Activated T-cell treated with anti-CD3 and anti-CD28 coated beads for 24 hours (primary cell): ENCODE measurements around the gene HMGCS1.
"Not testable (repeated sequence)": the region's sequence is repeated elsewhere in the genome, so short reads cannot be mapped to it uniquely, and the experiment has no call there.

Experiments used
- DNase-seq: peaks from one replicate; pipeline ENCODE4 v3.0.0-alpha.2; 2020; ENCODE audit warnings: low read depth

HMGCS1 gene

DNA sequence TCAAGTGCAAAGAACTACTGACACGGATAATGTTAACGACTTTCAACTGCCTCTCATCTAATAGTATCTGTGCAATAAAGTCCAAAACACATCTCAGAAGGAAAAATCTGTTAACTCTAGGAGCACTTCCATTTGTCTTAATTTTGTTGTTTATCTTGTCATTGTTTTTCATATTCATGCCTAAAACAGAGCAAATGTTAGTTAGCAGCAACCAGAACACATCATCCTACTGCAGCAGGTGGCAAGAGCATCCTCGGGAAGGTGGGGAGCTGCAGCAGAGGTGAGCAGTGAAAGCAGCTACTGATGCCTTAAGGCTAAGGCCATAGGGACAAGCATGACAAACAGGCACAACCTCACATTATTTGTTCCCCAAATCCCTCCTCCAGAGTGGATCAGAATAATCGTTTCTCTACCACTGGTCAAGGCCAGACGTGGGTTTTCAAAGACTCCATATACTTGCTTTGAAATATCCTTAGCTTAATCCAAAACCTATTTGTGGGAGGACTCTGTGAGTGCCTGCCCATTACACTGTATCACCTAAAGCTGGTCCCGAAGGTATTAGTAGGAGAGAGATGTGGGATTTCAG, 1.0 kb downstream of the HMGCS1 start:
- DNase-seq = no peak

DNA sequence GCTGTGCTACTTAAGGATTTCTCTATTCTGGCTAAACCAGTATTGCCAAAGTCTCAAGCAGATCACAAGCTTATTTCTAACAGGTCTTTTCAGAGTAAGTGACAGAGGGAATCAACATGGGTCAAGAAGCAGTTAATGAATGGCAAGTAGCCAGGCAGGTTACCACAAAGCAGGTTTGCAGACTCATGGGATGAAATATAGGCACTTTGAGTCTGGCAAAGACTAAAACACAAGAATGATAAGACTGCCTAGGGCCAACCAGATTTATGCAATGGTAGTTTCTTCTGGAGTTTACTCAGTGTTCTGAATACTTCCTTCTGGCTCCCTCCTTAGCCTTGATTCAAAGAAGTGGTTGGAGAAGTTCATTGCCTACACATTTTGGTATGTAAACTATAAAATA, 3.6 kb downstream of the HMGCS1 start:
- no peak for DNase-seq

DNA sequence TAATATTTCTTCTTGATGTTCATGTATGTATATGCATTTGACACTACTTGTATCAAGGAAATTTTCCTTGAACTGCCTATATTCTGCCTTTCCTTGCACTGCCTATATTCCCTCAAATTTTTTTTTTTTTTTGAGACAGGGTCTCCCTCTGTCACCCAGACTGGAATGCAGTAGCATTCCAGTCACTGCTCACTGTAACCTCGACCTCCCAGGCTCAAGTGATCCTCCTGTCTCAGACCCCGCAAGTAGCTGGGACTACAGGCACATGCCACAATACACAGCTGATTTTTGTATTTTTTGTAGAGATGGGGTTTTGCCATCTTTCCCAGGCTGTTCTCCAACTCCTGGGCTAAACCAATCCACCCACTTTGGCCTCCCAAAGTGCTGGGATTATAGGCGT, 4.1 kb downstream of the HMGCS1 start:
- DNase-seq = no peak

DNA sequence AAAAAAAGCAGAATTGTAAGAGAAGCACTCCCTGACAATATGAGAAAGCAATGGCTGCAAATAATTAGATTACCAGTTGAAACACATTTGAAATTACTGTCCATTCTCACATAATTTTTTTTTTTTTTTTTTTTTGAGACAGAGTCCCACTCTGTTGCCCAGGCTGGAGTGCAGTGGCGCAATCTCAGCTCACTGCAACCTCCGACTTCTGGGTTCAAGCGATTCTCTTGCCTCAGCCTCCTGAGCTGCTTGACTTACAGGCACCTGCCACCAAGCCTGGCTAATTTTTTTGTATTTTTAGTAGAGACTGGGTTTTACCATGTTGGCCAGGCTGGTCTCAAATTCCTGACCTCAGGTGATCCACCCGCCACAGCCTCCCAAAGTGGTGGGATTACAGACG, 6.3 kb downstream of the HMGCS1 start:
- not testable (repeated sequence) for DNase-seq

DNA sequence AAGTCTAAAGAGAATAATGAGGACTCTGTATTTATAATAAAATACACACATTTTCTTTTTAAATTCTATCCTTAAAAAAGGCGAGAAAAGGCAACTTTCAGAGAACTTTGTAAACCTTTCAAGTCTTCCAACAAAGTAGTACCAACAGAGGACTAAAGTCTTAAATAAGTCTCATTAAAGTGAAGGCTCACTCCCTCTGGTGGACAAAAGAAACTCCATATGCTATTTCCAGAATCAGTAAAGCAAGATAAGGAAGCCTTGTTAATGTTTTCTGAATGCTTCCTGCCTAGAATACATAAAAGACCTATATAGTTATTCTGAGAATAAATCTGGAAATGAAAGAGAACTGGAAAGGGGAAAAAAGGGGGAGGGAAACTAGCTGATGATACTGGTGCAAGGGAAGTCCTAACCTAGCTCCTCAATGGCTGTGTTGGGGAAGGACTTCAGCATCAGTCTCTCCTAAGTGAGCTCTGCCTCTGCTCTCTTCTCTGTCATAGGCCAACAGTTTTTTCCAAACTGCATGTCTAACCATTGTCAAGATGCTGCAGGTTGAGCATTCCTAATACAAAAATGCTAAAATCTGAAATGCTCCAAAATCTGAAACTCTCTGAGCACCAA, 7.2 kb downstream of the HMGCS1 start:
- DNase-seq = no peak

DNA sequence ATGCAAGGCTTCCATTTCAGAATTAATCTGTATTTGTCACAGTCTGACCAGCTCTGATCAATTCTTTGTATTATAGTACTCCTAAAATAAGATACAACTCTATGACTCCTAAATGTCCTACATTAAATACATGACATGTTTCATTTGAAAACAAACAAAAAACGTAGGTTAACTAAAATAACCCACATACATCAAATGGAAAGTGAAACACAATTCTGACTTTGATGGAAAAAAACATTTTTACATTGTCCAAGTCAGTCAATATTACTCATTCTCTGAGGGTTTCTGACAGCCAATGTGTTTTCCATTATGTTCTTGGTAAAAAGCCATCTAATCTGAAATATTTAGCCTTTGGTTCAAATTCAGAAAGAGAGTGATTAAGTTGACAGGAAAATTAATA, 8.7 kb downstream of the HMGCS1 start:
- DNase-seq = no peak

DNA sequence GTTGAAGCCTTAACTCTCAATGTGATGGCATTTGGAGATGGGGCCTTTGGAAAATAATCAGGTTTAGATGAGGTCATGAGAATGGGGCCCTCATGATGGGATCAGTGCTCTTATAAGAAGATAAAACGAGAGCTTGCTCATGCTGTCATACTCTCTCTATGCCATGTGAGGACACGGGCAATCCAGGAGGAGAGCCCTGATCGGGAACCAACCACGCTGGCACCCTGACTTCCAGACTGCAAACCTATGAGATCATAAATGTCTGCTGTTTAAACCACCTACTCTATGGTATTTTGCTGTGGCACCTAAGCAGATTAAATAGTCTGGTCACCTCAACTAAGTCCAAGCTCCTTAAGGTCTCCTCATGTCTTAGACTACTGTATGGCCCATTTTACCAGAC, 10.0 kb downstream of the HMGCS1 start:
- no peak for DNase-seq

DNA sequence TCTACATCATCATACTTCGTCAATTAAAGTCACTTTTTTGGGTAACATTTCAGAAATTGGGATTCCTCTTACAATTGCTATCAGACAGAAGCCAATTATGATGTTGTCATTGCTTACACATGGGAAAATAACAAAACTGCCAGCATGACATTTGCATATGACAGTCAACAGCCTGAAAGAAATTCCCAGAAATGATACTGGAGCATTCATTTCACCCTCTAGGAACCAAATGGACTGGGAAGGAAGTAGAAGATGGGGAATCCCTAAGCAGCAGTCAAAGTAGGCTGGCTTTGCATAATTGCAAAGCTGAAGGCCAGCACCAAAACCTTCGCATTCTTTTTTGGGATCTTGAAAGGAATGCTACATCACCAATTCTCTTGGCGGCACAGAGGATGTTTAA, 10.7 kb downstream of the HMGCS1 start:
- DNase-seq = no peak

DNA sequence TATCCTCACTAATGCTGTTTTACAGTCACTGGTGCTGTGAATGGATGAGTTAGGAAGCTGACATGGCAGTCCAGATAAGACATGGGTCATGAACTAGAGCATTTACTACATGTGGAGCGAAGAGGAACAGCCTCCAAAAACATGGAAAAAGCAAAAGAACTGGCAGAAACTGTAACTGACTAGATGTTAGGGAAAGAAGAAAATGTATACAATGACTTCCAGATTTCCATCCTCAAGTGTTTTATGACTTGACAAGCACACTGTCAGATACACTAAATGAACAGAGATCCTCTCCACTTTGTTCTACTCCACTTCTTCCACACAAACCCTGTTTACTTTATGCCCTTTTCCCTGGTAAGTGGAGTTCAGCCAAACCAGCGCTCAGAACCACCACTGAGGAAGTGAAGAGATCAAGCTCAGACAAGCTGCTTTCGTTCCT, 11.5 kb downstream of the HMGCS1 start:
- no peak for DNase-seq

DNA sequence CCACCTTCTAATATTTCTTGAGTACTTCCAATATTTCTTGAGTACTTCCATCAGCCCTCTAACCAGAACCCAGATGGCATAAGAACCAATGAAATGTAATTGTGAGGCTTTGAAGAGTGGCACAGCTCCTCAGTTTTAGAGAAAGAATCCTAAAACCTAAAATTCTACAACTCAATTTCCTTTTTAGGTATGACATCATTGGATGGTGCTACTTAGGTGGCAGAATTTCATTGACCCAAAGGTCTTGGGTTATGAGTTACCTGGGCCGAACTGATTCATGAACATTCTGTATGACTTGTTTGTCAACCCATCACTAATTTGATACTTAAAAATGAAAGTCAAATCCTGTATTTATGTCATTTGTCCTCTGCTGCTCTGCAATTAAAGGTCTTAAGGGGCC, 13.1 kb downstream of the HMGCS1 start:
- DNase-seq = no peak

DNA sequence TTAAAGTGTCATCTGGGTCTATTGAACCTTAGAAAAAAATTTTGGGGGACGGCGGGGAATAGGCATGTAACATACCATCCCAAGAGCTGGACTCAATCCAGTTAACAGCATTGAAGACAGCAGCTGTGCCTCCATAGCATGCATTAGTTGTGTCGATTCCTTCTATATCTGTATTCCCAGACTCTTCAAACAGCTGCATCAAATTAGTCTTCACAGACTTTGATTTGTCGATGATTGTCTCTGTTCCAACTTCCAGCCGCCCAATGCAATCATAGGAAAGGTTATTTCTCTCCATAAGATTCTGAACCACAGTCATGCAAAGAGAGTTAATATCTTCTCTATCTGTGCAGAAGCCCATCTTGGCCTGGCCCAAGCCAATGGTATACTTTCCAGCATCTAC, 14.8 kb downstream of the HMGCS1 start:
- no peak for DNase-seq

DNA sequence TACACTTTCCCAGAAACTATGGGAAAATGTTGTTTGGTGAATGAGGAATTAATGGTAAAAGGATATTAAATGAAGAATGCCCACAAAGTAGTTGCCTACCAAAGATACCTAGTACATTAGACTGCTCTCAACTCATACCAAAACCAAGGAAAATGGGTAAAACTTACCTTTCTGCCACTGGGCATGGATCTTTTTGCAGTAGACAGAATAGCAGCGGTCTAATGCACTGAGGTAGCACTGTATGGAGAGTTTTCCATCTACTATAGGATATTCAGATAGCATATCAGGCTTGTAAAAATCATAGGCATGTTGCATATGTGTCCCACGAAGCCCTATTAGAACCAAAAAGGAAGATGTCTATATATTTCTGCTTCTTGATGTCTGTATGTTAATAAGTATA, 16.4 kb downstream of the HMGCS1 start:
- DNase-seq = no peak

DNA sequence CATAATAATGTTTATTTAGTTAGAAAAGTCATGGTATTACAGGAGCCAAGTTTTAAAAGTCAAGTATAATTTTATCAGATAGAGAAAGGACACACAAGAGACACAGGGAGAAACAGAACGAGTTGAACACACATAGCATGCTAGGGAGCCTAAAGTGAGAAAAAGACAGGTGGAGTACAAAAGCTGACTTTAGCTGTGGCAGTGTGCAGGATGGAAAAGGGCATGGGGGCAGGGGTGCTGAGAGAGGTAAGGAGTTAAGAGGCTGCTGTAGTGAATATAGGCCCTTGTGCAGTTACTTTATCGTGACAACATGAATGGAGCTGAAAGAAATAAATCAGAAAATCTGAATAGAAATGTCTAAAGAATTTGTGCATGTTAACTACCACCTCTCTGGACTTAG, 18.0 kb downstream of the HMGCS1 start:
- DNase-seq = no peak

DNA sequence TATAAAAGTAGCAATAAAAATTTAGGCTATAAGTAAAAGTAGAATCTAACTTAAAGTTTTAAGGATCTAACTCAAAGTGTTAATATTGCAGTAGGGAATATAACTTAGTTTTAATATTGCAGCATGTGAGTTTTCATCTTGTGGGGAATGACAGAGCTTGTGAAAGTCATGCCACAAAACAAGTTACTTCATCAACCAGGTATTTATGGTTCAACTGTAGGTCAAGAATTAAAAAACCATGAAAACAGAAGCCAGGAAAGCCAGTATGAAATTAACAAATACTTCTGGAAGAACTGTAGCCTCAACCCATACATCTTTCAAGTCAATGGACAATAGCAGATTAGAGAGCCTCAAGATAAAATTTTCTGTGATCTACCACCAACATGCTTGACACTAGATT, 19.0 kb downstream of the HMGCS1 start:
- DNase-seq = no peak

DNA sequence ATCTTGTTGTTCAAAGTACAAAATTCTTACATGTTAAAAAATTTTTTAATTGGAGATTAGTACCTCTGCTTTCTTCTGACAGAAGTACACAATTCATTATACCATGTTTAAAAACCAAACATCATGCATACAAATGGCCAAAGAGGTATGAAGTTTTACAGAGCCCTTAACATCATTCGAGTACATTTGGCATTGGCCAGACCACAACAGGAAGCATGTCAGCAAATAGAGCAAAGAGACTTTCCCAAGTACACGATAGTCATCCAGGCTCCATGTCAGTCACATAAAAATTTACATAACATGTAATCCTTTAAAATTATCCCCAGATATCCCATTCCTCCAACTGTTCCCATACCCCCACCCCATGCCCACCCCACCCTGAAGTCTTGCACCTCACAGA, 22.5 kb downstream of the HMGCS1 start:
- DNase-seq = no peak

DNA sequence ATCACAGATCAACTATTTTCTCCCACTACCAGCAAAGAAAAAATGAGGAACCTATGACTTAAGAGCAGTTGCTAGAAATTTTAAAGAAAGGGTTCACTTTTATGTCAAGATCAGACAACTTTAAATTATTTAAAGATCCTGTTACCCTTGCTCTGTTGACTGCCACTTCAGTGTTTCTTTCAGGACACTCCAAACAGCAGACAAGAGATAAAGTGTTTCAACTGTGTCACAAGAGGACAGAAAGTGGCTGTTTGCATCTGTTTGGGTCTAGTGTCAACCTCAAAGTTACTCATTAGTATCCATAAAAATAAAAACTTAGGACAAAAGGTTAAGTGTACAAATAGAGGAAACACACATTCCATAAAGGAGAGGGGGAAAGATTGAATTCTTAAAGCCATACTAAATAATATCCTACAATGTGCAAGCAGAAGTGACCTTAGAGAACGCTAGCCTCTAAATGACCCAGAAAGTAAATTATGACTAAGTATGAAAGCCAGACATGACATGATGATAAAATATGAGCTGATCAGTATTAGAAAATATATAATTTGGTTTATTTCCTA, 24.9 kb downstream of the HMGCS1 start:
- no peak for DNase-seq

DNA sequence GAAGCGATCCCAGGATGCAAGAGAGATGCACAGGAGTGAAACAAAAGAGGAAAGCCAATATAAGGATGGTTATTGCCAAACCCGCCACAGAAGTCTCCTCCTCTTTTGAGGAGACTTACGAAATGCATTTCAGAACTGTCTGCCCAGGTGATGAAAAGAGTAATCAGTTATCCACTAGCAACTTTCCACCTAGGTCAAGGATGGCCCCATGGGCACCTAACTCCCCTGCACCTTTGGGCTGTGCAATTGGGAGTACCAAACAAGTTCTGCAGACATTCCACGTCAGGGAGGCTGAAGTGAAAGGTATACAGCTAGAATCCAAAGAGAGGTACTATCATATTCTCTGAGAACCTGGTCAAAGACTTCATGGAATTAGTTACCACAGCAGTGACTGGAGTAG, 25.7 kb downstream of the HMGCS1 start:
- no peak for DNase-seq

DNA sequence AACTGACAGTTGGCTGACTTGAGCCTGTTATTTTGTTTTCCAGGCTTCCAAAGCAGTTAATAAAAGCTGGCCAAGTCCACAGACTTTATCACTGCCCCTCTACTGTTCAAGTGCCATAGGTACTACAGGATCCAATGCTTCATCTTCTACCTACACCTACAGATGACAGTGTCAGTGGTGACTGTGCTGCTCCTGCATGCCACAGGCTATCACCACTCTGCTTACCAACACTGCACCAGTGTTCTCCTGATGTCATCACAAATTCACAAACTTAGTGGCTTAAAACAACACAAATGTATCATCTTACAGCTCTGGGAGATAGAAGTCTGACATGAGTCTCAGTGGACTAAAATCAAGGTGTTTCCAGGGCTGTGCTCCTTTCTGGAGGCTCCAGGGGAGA, 26.6 kb downstream of the HMGCS1 start:
- no peak for DNase-seq

DNA sequence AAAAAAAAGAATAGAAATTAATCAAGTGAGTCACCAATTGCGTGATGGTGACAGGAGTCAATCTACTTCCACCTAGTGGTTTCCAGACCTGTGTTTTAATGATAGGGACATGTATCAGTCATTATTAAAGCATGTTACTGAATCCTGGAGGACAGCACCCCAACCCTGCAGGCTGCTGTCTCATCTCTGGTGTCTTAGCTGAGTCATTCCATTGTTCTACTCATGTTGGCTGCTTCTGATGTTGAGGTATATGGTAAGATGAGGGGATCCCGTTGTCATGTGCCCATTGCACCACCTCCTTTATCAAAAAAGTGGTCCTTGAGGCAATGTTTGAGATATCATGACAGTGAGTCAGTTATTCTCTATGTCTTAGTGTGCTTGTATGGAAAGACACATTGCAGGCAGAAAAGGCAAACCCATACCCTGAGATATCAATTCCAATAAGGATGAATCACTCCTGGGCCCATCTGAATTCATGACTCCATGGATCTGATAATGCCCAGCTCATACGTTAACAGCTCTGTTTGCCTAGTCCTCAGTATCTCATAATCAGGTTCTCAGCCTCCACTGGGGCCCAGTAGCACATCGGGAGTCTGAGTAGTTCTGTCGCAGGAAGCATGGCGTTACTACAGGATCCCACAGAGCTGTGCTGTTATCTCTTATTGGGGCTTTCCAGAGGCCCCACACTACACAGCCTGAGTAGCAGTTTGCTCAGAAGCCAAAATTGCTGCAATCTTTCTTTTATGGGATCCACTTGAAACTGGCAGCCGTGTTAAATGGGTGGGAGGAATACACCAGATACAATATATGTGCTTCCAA, 31.2 kb downstream of the HMGCS1 start:
- no peak for DNase-seq

DNA sequence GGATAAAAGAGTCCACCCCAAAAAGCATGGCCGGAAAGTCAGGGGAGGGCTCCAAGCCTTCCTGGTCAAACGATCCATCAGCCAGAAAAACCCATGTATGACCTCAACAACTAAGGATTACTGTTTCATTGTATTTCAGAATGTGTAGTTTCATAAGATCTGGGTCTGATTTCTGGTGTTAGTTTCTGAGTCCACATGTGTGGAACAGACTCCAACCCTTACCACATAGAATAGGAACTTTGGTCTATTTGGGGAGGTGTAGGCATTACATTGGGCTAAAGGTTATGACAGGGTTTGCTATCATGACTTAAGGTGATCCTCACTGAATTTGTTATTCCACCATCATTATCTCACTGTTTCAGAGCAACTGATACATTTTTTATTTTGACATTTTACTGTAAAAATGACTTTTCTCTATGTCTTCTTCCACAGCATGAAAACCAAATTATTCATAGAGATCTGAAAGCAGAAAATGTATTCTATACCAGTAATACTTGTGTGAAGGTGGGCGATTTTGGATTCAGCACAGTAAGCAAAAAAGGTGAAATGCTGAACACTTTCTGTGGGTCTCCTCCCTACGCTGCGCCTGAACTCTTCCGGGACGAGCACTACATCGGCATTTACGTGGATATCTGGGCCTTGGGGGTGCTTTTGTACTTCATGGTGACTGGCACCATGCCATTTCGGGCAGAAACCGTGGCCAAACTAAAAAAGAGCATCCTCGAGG, 33.5 kb downstream of the HMGCS1 start:
- no peak for DNase-seq

DNA sequence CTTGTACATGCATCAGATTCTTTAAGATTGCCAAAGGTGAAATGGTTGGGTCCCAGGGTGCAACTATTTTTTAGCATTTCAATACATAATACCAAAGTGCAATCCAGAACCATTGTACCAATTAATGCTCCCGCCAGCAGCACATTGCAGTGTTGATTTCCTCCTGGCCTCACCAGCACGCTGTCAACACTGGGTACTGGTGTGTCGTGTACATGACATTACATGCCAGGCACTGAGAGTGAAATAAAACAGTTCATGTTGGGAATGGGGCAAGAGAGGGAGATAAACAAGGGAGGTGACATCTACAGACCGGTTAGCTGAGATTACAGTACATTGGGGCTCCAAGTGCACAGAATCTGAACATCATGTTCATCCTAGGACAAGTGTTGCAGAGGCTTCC, 37.8 kb downstream of the HMGCS1 start:
- DNase-seq = no peak

DNA sequence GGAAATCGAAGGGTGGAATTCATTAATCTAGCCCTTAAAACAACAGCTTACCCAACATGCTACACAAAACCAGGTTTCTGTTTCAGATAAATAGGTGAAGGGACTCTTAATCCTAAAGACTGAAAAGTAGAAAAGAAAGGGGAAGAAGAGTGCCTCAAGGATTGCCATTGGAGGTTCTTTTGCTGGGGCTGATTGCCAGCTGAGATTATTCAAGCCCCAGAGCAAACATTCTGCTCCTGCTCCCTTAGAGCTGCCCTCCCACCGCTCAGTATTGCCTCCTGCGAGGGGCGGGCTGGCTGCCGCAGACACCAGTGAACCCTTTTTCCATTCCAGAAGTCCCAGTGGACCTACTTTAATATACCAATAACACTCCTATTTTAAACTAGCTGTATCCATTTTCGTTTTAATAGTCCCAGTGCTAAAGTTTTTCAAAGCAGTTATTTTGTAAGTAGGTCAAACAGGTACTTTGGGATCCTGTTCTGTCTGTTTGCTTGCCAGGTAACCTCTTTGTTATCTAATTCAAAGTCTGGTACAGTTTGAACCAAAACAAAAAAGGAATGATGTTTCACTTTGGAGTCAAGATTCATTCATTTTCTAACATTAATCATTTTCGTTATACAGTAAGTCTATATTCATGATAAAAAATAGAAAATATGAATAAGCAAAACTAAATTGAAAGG, 38.6 kb downstream of the HMGCS1 start:
- no peak for DNase-seq
